Measurements from ENCODE around the gene TMEM50B.
"Not testable (repeated sequence)": the region's sequence is repeated elsewhere in the genome, so short reads cannot be mapped to it uniquely, and the experiment has no call there.

Gene TMEM50B

GRCh38 chr21:33425825-33426224 lies 53.9 kb downstream of the TMEM50B start:
- no peak for DNase-seq

- no peak for DNase-seq
Observed at GRCh38 chr21:33424214-33424613, 55.6 kb downstream of the TMEM50B start.

GRCh38 chr21:33421713-33422393 lies 57.9 kb downstream of the TMEM50B start:
- no peak for DNase-seq

DNA sequence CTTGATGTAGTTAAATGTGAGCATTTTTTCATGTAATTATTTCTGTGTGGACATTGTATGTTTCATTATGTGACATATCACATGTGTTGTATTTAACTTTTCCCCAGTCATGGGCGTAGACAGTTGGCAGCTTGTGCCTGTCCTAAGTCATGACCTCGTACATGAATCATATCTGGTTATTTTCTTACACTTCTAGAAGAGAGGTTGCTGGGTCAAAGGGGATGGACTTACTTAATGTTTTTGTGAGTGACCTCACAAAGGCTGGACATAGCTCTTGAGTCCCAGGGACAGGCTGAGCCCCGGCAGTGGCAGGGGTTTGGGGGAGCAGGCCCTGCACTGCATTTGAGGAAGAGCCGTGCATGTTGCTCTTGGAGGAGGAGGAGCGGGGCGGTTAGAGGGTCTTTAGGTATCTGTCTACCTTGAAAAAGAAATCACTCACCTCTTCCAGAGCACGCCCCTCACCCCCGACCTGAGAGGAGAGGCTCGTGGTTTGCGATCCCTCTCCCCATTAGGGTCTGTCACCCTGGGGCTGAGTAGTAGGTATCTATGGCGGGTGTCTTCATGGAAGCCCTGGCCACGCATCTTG lies 60.1 kb downstream of the TMEM50B start:
- DNase-seq, result no peak

DNA sequence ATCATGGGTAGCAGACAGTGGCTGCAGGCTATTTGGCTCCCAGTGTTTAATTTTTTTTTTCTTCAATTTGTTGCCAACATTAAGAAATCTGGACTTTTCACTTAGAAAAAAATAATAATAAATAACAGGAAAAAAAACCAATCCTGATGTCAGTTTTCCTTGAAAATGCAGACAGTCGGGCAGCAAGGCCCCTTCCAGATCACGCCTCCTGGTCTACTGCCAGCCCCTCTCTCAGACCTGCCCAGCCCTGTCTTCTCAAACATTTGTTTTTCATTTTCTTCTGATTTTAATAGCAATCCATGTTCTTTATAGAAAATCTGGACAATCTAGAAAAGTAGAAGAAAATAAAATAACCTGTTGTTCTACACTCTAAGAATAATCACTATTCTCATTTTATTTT lies 61.1 kb downstream of the TMEM50B start:
- DNase-seq, result no peak

DNA sequence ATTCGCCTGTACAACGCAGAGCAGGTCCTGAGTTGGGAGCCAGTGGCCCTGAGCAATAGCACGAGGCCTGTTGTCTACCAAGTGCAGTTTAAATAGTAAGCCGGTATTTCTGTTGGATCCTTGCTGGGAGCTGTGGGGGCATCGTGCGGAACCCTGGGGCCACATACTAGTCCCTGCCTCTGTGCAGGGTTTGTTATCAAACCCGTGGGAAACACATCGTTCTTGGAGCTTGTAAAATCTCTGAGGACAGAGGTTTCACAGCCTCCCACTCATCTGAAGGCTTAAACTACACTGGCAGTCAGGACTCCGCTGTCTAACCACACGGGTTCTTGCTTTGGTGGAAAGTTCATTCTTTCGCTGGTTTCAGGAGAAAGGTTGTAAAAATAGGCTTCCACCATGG lies 64.8 kb downstream of the TMEM50B start:
- DNase-seq, result no peak

DNA sequence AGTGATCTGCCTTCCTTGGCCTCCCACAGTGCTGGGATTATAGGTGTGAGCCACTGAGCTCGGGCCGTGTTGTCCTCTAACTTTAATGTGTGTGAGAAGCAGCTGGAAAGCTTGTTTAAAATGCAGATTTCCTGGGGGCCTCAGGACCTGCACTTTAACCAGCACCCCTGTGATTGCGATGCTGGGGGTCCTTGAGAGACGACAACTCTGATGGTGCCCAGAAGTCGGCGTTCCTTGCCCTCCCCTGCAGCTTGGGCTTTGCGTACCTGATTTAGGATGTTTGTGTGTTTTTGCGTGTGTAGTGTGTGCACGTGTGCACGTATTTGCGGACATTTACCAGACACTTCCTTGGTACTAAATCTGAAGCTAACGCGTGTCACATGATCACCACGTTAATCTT lies 65.7 kb downstream of the TMEM50B start:
- no peak for DNase-seq

DNA sequence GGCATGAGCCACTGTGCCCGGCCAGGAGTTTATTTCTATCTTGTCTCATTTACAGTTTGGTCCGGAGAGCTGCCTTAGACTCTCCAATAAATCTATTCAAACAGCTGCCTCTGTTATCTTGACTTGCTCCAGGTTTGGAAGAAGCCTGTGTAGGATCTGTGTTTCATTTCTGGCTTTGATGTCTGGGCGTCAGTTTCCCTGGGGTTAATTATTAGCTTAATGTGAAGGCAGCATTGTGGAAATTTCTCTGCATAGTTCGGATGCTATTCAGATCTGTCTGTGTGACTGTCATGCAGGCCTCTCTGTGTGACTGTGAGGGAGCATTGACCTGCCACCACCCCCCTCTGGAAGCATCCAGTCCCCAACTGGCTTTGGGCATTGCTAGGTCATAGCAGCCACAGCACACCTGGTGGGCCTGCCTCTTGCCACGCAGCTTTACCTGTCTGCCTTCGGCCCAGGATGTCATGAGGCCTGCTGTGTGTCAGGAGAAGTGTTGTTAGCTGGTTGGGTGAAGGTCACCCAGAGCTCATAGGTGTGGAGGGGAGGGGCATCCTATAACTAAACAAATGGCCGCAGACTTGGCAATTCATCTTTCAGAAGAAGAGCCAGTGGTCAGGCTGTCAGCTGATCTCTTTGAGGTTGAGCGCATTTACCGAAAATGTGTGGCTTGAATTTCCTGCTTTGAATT lies 66.8 kb downstream of the TMEM50B start:
- DNase-seq, result no peak

GRCh38 chr21:33412439-33412831 lies 67.3 kb downstream of the TMEM50B start:
- DNase-seq, result not testable (repeated sequence)

DNA sequence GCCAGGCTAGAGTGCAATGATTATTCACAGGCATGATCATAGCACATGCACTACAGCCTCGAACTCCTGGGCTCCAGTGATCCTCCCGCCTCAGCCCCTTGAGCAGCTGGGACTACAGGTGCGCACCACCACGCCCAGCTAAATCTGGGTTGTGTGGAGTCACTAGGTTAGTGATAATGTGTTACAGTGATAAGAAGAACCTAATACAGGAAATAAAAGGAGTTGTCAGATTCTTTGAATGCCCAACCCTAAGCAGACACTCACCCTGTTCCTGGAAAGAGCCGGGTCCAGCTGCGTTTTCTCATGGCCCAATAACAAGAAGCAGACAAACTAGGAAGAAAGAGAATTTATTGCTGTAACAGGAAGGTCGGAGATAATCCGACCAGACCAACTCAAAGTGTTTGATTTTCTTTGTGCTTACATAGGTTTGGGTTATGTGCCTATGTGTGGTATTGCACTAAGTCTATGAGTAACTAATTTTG lies 67.8 kb downstream of the TMEM50B start:
- no peak for DNase-seq

DNA sequence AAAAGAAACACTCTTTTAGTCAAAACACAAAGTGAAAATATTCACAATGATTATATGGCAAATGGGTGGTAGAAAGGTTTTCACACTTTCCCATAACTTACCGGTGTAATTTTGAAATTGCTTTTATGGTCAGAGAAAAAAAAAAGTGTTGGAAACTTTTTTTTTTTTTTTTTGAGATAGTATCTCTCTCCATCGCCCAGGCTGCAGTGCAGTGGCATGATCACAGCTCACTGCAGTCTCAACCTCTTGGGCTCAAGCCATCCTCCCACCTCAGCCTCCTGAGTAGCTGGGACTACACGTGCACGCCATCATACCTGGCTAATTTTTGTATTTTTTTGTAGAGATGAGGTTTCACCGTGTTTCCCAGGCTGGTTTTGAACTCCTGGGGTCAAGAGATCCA lies 73.3 kb downstream of the TMEM50B start:
- DNase-seq, result no peak

DNA sequence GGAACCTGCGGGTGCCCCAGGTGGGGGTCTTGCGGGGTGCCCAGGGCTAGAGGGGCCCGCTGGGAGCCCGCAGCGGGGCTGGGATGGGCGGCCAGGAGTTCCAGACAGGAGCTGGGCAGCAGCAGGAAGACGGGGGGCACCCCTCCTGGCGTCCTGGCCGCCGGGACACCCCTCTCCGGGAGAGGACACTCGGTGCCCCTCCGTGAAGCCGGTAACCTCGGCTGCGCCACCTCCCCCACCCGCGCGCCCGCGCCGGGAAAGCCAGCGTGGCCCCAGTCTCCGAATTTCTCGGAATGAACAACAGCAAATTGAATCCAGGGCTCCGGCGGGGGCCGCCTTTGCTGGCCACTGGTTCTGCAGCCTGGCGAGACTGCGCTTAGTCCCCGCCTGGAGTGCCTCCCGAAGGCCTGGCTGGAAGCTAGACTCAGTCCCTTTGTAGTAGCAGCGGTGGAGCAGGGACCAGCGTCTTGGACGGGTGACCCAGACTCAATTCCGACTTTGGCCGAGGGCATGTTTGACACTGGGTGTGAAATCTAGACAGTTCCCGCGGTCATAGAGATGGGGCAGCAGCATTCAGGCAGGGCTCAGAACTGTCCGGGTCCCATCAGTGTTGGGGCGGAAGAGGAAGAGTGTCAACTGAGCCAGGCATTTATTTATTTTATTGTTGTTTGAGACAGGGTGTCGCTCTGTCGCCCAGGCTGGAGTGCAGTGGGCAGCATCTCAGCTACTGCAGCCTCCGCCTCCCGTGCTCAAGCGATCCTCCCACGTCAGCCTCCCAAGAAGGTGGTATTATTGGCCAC lies 75.8 kb downstream of the TMEM50B start:
- DNase-seq, result no peak

- peak; percentile 34 for DNase-seq
Observed at GRCh38 chr21:33403128-33403785, 76.5 kb downstream of the TMEM50B start, which contains the start of gene IFNGR2. Gene IFNGR2, plus strand, starts transcription at chr21:33403413. Its CDS starts 131 bp downstream, at chr21:33403544.

DNA sequence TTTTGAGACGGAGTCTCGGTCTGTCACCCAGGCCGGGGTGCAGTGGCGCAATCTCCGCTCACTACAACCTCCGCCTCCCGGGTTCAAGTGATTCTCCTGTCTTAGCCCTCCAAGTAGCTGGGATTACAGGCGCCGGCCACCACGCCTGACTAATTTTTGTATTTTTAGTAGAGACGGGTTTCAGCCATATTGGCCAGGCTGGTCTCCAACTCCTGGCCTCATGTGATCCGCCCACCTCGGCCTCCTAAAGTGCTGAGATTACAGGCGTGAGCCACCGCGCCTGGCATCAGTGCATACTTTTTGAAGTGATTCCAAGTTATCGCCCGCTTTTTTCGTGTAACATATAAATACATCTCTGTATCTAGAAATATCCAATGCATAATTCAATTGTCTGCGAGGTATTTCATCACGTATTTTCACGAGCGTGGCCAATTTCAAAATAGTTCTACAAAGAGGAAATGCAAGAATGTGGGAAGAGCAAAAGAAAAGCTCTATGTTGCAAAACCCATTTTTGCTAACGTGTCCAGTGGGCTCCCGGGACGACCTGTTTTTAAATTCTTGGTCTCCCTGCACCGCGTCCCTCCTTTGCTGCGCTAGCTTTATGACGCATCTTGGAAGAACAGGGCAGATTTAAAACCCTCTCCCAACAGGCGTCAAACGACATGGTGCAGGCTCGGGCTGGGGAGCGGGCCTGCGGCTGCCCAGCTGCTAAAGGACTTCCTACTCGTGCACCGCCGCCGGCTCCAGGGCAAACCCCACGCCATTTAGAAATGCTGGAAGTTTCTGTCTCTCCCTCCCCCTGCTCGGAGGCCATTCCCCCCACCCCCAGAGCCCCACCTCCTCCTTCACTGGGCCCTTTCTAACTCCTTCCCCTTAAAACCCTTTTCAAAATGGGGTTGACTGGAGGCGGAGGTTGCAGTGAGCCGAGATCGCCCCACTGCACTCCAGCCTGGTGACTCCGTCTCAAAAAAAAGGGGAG lies 77.5 kb downstream of the TMEM50B start:
- no peak for DNase-seq

DNA sequence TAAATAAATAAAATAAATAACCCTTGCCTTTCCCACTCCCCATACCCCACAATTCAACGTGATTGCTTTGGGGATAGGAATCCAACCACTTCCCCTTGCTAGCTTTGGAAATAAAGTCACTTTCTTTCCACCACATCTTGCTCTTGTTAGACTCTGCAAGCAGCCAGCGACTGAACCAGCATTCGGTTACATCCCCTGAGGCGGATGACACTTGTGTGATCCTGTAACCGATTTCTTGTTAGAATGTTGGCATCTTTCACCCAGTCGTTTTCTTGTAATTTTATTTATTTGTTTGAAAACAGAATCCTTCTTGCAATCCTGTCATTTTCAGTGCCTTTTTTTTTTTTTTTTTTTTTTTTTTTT lies 78.2 kb downstream of the TMEM50B start:
- no peak for DNase-seq

All from NCI-H510A (cell line).